Left renal cortex interstitium (tissue), 4 donors: Measurements from ENCODE around the gene EPB42. TPM values are rescaled to one million over a fixed set of nuclear protein-coding genes. Genes with fewer than 3 reads are reported as not detected.
"Not testable (repeated sequence)": the region's sequence is repeated elsewhere in the genome, so short reads cannot be mapped to it uniquely, and the experiment has no call there.

Source experiments
- DNase-seq, 4 donors: peaks; one replicate each; pipeline ENCODE4 v3.0.0-alpha.2; 2013; ENCODE audit warnings: low read depth in 4 of 4, low spot score in 2 of 4, missing footprints in 1 of 4
- polyA plus RNA-seq, 4 donors: library from polyadenylated mRNA; unstranded; fragments of 120-200 nt; gene quantifications; one replicate each; pipeline ENCODE4 v1.2.1, GENCODE V29; 2013; ENCODE audit not compliant: insufficient read length in 4 of 4

EPB42 gene
- polyA plus RNA-seq, 4 donors = 0.95 to 5.1 (median 1.2) TPM

GRCh38 chr15:43214169-43214568, 6.6 kb downstream of the EPB42 start:
- no peak for DNase-seq

GRCh38 chr15:43213466-43213865, 7.4 kb downstream of the EPB42 start:
- DNase-seq = no peak

GRCh38 chr15:43212951-43213350, 7.9 kb downstream of the EPB42 start:
- DNase-seq = no peak

GRCh38 chr15:43212299-43212698, 8.5 kb downstream of the EPB42 start:
- no peak for DNase-seq

- DNase-seq = no peak
Observed at GRCh38 chr15:43211224-43211735, 9.5 kb downstream of the EPB42 start.

- no peak for DNase-seq
Observed at GRCh38 chr15:43210807-43211206, 10.0 kb downstream of the EPB42 start.

- DNase-seq = no peak
Observed at GRCh38 chr15:43210172-43210745, 10.6 kb downstream of the EPB42 start.

GRCh38 chr15:43209059-43209824, 11.6 kb downstream of the EPB42 start:
- no peak for DNase-seq

- no peak for DNase-seq
Observed at GRCh38 chr15:43208052-43209002, 12.5 kb downstream of the EPB42 start.

GRCh38 chr15:43207024-43207423, 13.8 kb downstream of the EPB42 start:
- no peak for DNase-seq

GRCh38 chr15:43206054-43206453, 14.8 kb downstream of the EPB42 start:
- no peak for DNase-seq

- DNase-seq = no peak
Observed at GRCh38 chr15:43204016-43204901, 16.6 kb downstream of the EPB42 start.

- DNase-seq = no peak
Observed at GRCh38 chr15:43199945-43200488, 20.8 kb downstream of the EPB42 start.

- no peak for DNase-seq
Observed at GRCh38 chr15:43198992-43199391, 21.8 kb downstream of the EPB42 start.

GRCh38 chr15:43198556-43198955, 22.3 kb downstream of the EPB42 start:
- not testable (repeated sequence) for DNase-seq

GRCh38 chr15:43197773-43198172, 23.0 kb downstream of the EPB42 start:
- not testable (repeated sequence) for DNase-seq

- no peak for DNase-seq
Observed at GRCh38 chr15:43196760-43197548, 23.9 kb downstream of the EPB42 start.

- DNase-seq = no peak
Observed at GRCh38 chr15:43194795-43195194, 26.0 kb downstream of the EPB42 start.

- DNase-seq = no peak
Observed at GRCh38 chr15:43193710-43194109, 27.1 kb downstream of the EPB42 start.
